K562 (cell line): Measurements from ENCODE around the gene PTPN13. TPM values are rescaled to one million over a fixed set of nuclear protein-coding genes. Genes with fewer than 3 reads are reported as not detected.

ENCODE experiments used
- ATAC-seq: fragments of 200-7000 bp; cut with Tn5 transposase; 3 replicates; pipeline ENCODE4 v1.9.1; 2020; ENCODE audit warnings: moderate library complexity
- BruUV-seq: library from RNA; stranded (reverse); fragments of 400-500 nt; replicated peaks from 2 replicates; lab custom pipeline; 2021; lab: Mats Ljungman, UMichigan
- CTCF ChIA-PET: fragments of 300-600 bp; formaldehyde crosslinking; extraction: SDS; loops from one replicate; lab custom pipeline; 2021; ENCODE audit warnings: low intra/inter-chr PET ratio; lab: Yijun Ruan, JAX
- POLR2A ChIA-PET: fragments of 300-600, 350-650 bp; sonication (Branson Sonifier 250); formaldehyde crosslinking; extraction: SDS; loops from one replicate; lab custom pipeline; 2021; ENCODE audit warnings: antibody characterized with exemption, inconsistent platforms; lab: Yijun Ruan, JAX
- DNase-seq, 4 experiments: peaks; one replicate each; pipeline versions ENCODE4 v3.0.0 to v3.0.0-alpha.2; 2011 to 2018; ENCODE audit warnings: low spot score in 3 of 4, mixed read lengths in 3 of 4; ENCODE audit errors: extremely low read depth in 1 of 4
- FAIRE-seq: peaks from 2 replicates; lab custom pipeline; 2011; peaks lifted over from hg19 to GRCh38; lab: Jason Lieb, UNC
- H2AFZ ChIP-seq: 2 replicates; pipeline ENCODE4 v1.6.0; 2011; ENCODE audit warnings: low read depth, low read length, control low read depth, inconsistent platforms
- H3K27ac ChIP-seq: fragments of 200-600 bp; 3 replicates; pipeline ENCODE4 v1.8.0; 2011; ENCODE audit warnings: low read depth, mild to moderate bottlenecking, control low read depth, inconsistent platforms, low read length, moderate library complexity, mixed read lengths; ENCODE audit errors: extremely low read depth
- H3K27me3 ChIP-seq, 2 experiments: fragments of 300-600 bp in 1 of 2; 2 replicates in 1 of 2; 3 replicates in 1 of 2; pipeline versions ENCODE4 v1.6.0 to v1.8.0; 2011; ENCODE audit warnings: inconsistent platforms in 2 of 2, low read length in 2 of 2, mild to moderate bottlenecking in 1 of 2, mixed read lengths in 1 of 2, moderate library complexity in 1 of 2; ENCODE audit not compliant: control insufficient read depth in 2 of 2, insufficient read depth in 2 of 2
- H3K36me3 ChIP-seq: fragments of 300-600 bp; 3 replicates; pipeline ENCODE4 v1.8.0; 2011; ENCODE audit warnings: mild to moderate bottlenecking, low read length, inconsistent platforms; ENCODE audit not compliant: control insufficient read depth, insufficient read depth
- H3K4me1 ChIP-seq, 2 experiments: fragments of 200-600 bp in 1 of 2; replicated peaks in 1 of 2; 2 replicates in 1 of 2; 3 replicates in 1 of 2; pipeline versions ENCODE4 v1.5.1 to v1.8.0; 2011; ENCODE audit warnings: inconsistent platforms in 2 of 2, low read length in 2 of 2, mild to moderate bottlenecking in 1 of 2, mixed read lengths in 1 of 2, moderate library complexity in 1 of 2; ENCODE audit not compliant: control insufficient read depth in 2 of 2, insufficient read depth in 2 of 2
- H3K4me2 ChIP-seq: 2 replicates; pipeline ENCODE4 v1.6.1; 2011; ENCODE audit warnings: low read length, control low read depth, inconsistent platforms, mixed read lengths; ENCODE audit not compliant: insufficient read depth
- H3K4me3 ChIP-seq: fragments of 200-600 bp; sonication (generic), shearing (Covaris generic); 2 replicates; pipeline ENCODE4 v1.5.1; 2016; ENCODE audit warnings: control low read depth, inconsistent platforms
- H3K79me2 ChIP-seq: fragments of 200-600 bp; 3 replicates; pipeline ENCODE4 v1.8.0; 2011; ENCODE audit warnings: low read length, inconsistent platforms; ENCODE audit not compliant: control insufficient read depth, insufficient read depth
- H3K9ac ChIP-seq, 2 experiments: 2 replicates each; pipeline versions ENCODE4 v1.6.0 to v1.6.1; 2011; ENCODE audit warnings: low read depth in 2 of 2, low read length in 2 of 2, control low read depth in 1 of 2, inconsistent platforms in 1 of 2, mild to moderate bottlenecking in 1 of 2, mixed read lengths in 1 of 2; ENCODE audit not compliant: insufficient read depth in 1 of 2
- H3K9me1 ChIP-seq: one replicate; pipeline ENCODE4 v1.6.0; 2011; ENCODE audit warnings: inconsistent platforms, mild to moderate bottlenecking, low read length, moderate library complexity; ENCODE audit not compliant: control insufficient read depth, insufficient read depth
- H3K9me3 ChIP-seq: replicated peaks from 2 replicates; pipeline ENCODE4 v1.5.1; 2011; ENCODE audit warnings: low read depth, low read length, inconsistent platforms; ENCODE audit not compliant: control insufficient read depth, insufficient read depth
- H4K20me1 ChIP-seq: replicated peaks from 2 replicates; pipeline ENCODE4 v1.6.1; 2011; ENCODE audit warnings: low read length, inconsistent platforms, mixed read lengths; ENCODE audit not compliant: control insufficient read depth, insufficient read depth
- ARNT ChIP-seq, 2 experiments: fragments of 450-650 bp; IDR thresholded peaks; 2 replicates each; pipeline ENCODE4 v1.6.1; 2016; ENCODE audit warnings: mild to moderate bottlenecking in 1 of 2
- ATF7 ChIP-seq: fragments of 450-650 bp; IDR thresholded peaks from 2 replicates; pipeline ENCODE4 v1.7.1; 2014; ENCODE audit warnings: mild to moderate bottlenecking, moderate library complexity
- CTCFL ChIP-seq: IDR thresholded peaks from 2 replicates; pipeline ENCODE4 v1.6.1; 2011; ENCODE audit warnings: borderline replicate concordance, low read depth, mild to moderate bottlenecking, moderate library complexity, low read length; ENCODE audit not compliant: insufficient read depth, poor library complexity, severe bottlenecking
- DEAF1 ChIP-seq: fragments of 450-650 bp; formaldehyde crosslinking; IDR thresholded peaks from 2 replicates; pipeline ENCODE4 v1.4.0; 2020; ENCODE audit warnings: mild to moderate bottlenecking, moderate library complexity
- EP300 ChIP-seq: IDR thresholded peaks from 2 replicates; pipeline ENCODE4 v1.6.1; 2012; ENCODE audit warnings: low read length, improper control_type of control experiment
- HOXB6 ChIP-seq: fragments of 250-450 bp; sonication (Bioruptor Pico); IDR thresholded peaks from 2 replicates; pipeline ENCODE4 v1.5.1; 2022; ENCODE audit warnings: mild to moderate bottlenecking, borderline replicate concordance
- MCM2 ChIP-seq: fragments of 450-650 bp; IDR thresholded peaks from 2 replicates; pipeline ENCODE4 v1.6.1; 2017; ENCODE audit warnings: low read depth, mild to moderate bottlenecking
- RERE ChIP-seq: sonication (generic); formaldehyde crosslinking; IDR thresholded peaks from 2 replicates; pipeline ENCODE4 v1.8.0; 2023; ENCODE audit warnings: missing genetic modification reagents, mild to moderate bottlenecking, borderline replicate concordance
- RUNX1 ChIP-seq: sonication (generic); IDR thresholded peaks from 2 replicates; pipeline ENCODE4 v1.6.1; 2016; ENCODE audit warnings: antibody characterized with exemption, low read depth
- TAF1 ChIP-seq: IDR thresholded peaks from 2 replicates; pipeline ENCODE4 v1.6.1; 2011; ENCODE audit warnings: mild to moderate bottlenecking, low read length, moderate library complexity; ENCODE audit not compliant: insufficient read depth, control insufficient read depth, severe bottlenecking; ENCODE audit errors: extremely low read depth
- ZFP30 ChIP-seq: fragments of 250-450 bp; sonication (Bioruptor Pico); IDR thresholded peaks from 2 replicates; pipeline ENCODE4 v1.8.0; 2022; ENCODE audit warnings: moderate library complexity, mild to moderate bottlenecking, inconsistent platforms, borderline replicate concordance
- ZNF140 ChIP-seq: fragments of 250-450 bp; sonication (Bioruptor Pico); IDR thresholded peaks from 2 replicates; pipeline ENCODE4 v1.8.0; 2021; ENCODE audit warnings: moderate library complexity, mild to moderate bottlenecking, inconsistent platforms
- ZNF431 ChIP-seq: sonication (generic); formaldehyde crosslinking; IDR thresholded peaks from 2 replicates; pipeline ENCODE4 v1.8.0; 2022; ENCODE audit warnings: mild to moderate bottlenecking, missing genetic modification reagents
- WGBS: fragments of 100-300 bp; shearing (Covaris generic); methylation state at CpG from one replicate; pipeline ENCODE4 v1.1.6; 2016; ENCODE audit warnings: low coverage, mixed read lengths; ENCODE audit not compliant: insufficient coverage; ENCODE audit errors: missing lambda C conversion rate; 5-methylcytosine and 5-hydroxymethylcytosine counted together
- in situ Hi-C: fragments of 300-500 bp; cut with MboI; formaldehyde crosslinking; loops from 4 replicates; pipeline ENCODE4 v1.15.0; 2018; ENCODE audit warnings: inconsistent platforms, mixed read lengths
- intact Hi-C: fragments of 100-400 bp; cut with micrococcal nuclease; formaldehyde crosslinking; loops from 2 replicates; pipeline ENCODE4 v1.14.2; 2022
- polyA plus RNA-seq, 8 experiments: library from polyadenylated mRNA; depleted of rRNA in 4 of 8; stranded (reverse) in 5 of 8; unstranded in 3 of 8; fragments of >200 nt; fragmentation: Nextera tagmentation in 2 of 8; fragmentation: Illumina TruSeq in 1 of 8; extraction: Ambion mirVana in 2 of 8; extraction: Trizol in 1 of 8; gene quantifications; 2 replicates each; pipeline versions ENCODE4 v1.2.1 to v1.2.3, GENCODE V29; 2011 to 2014; ENCODE audit warnings: inconsistent platforms in 1 of 8, missing spikeins in 1 of 8
- total RNA-seq, 7 experiments: library from RNA; depleted of rRNA in 6 of 7; stranded (reverse); fragments of >200 nt in 6 of 7; fragmentation: Illumina TruSeq in 2 of 7; extraction: Trizol in 2 of 7; gene quantifications; 2 replicates each; pipeline versions ENCODE4 v1.2.1 to v1.2.3, GENCODE V29; 2011 to 2021; ENCODE audit warnings: low replicate concordance in 1 of 7

The PTPN13 gene
- total and polyA plus RNA-seq, 9 of the 15 experiments (the other 6 are each of a cell fraction or from before 2014, with no cell fraction given), result 0.33 TPM; not detected in 8

- intact Hi-C loops, result no loop called here
- no peak overlapping the region for H2AFZ ChIP-seq
- no peak overlapping the region for H3K27ac ChIP-seq
- in situ Hi-C loops, result no loop called here
- POLR2A ChIA-PET, result no interaction called here
- no peaks in the 10 kb centered on the region for H3K36me3 ChIP-seq
- DNase-seq (no peak), ATAC-seq (no peak), FAIRE-seq (no peak)
- H3K9me1 ChIP-seq, result no peaks in the 10 kb centered on the region
- no peaks in the 10 kb centered on the region for H3K9me3 ChIP-seq
- no peak overlapping the region for H3K4me3 ChIP-seq
- no peak overlapping the region for H3K9ac ChIP-seq
- H3K4me2 ChIP-seq, result no peak overlapping the region
- CTCF ChIA-PET, result no interaction called here
- no peaks in the 10 kb centered on the region for H3K4me1 ChIP-seq
- H4K20me1 ChIP-seq, result no peaks in the 10 kb centered on the region
- BruUV-seq, result no TSS peak
- WGBS, result 0% methylated on average over 5 of the region's 5 CpGs
- no peaks in the 10 kb centered on the region; a peak in 1 of 5 replicates for H3K27me3 ChIP-seq
- no peaks in the 10 kb centered on the region for H3K79me2 ChIP-seq
- no peak for TF ChIP-seq TAF1
- TF ChIP-seq HOXB6, result no peak
- no peak for TF ChIP-seq RERE (CRISPR knock-in tag)
- no peak for TF ChIP-seq EP300
- TF ChIP-seq CTCFL, result no peak
- no peak for TF ChIP-seq ATF7
- TF ChIP-seq RUNX1, result no peak
- no peak for TF ChIP-seq ZNF140 (CRISPR knock-in tag)
- TF ChIP-seq MCM2, result no peak
- no peak for TF ChIP-seq ZNF431 (CRISPR knock-in tag)
- TF ChIP-seq ARNT (IDR thresholded peaks at IDR 0.05), result no peak
- TF ChIP-seq DEAF1 (CRISPR knock-in tag), result no peak
- TF ChIP-seq ZFP30 (CRISPR knock-in tag), result no peak
Observed at GRCh38 chr4:86837691-86838503, 243.8 kb downstream of the PTPN13 start.
